Epithelial cell of proximal tubule (primary cell): ENCODE results near the gene TARBP1. TPM values are rescaled to one million over a fixed set of nuclear protein-coding genes. Genes with fewer than 3 reads are reported as not detected.

ENCODE experiments used
- DNase-seq: peaks from one replicate; pipeline ENCODE4 v3.0.0-alpha.2; 2011; ENCODE audit warnings: low read depth
- H3K4me3 ChIP-seq: 2 replicates; pipeline ENCODE4 v1.5.1; 2011; ENCODE audit warnings: low read depth, mild to moderate bottlenecking, low read length
- total RNA-seq: library from RNA; depleted of rRNA; stranded (reverse); fragments of >200 nt; gene quantifications from 2 replicates; pipeline ENCODE4 v1.2.3, GENCODE V29; 2015
- TF ChIP-seq, protein P1 (sequence below): conservative IDR thresholded peaks from 2 replicates; pipeline ENCODE4 v1.5.1; 2012; ENCODE audit warnings: low read depth, mild to moderate bottlenecking, low read length

TARBP1 gene
- total RNA-seq, 1 donor from 2014 or later, result 31.2 TPM

- H3K4me3 ChIP-seq, result no peak overlapping the region
- TF ChIP-seq, protein P1, sequence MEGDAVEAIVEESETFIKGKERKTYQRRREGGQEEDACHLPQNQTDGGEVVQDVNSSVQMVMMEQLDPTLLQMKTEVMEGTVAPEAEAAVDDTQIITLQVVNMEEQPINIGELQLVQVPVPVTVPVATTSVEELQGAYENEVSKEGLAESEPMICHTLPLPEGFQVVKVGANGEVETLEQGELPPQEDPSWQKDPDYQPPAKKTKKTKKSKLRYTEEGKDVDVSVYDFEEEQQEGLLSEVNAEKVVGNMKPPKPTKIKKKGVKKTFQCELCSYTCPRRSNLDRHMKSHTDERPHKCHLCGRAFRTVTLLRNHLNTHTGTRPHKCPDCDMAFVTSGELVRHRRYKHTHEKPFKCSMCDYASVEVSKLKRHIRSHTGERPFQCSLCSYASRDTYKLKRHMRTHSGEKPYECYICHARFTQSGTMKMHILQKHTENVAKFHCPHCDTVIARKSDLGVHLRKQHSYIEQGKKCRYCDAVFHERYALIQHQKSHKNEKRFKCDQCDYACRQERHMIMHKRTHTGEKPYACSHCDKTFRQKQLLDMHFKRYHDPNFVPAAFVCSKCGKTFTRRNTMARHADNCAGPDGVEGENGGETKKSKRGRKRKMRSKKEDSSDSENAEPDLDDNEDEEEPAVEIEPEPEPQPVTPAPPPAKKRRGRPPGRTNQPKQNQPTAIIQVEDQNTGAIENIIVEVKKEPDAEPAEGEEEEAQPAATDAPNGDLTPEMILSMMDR, result no peak
- no peak for DNase-seq
These were observed 9.6 kb downstream of the TARBP1 start for GRCh38 chr1:234469376-234469775.

GRCh38 chr1:234468580-234468979 lies 10.4 kb downstream of the TARBP1 start:
- TF ChIP-seq, protein P1, result no peak
- no peak for DNase-seq
- H3K4me3 ChIP-seq, result no peak overlapping the region

GRCh38 chr1:234467821-234468220 lies 11.2 kb downstream of the TARBP1 start:
- DNase-seq, result no peak
- no peak overlapping the region for H3K4me3 ChIP-seq
- TF ChIP-seq, protein P1, result no peak

GRCh38 chr1:234466945-234467344 lies 12.0 kb downstream of the TARBP1 start:
- TF ChIP-seq, protein P1, result no peak
- no peak overlapping the region for H3K4me3 ChIP-seq
- no peak for DNase-seq

GRCh38 chr1:234463749-234464148 lies 15.2 kb downstream of the TARBP1 start:
- no peak overlapping the region for H3K4me3 ChIP-seq
- no peak for DNase-seq
- TF ChIP-seq, protein P1, result no peak

- no peak for DNase-seq
- TF ChIP-seq, protein P1, result no peak
- no peak overlapping the region for H3K4me3 ChIP-seq
These were observed 18.3 kb downstream of the TARBP1 start for GRCh38 chr1:234460652-234461051.

DNA sequence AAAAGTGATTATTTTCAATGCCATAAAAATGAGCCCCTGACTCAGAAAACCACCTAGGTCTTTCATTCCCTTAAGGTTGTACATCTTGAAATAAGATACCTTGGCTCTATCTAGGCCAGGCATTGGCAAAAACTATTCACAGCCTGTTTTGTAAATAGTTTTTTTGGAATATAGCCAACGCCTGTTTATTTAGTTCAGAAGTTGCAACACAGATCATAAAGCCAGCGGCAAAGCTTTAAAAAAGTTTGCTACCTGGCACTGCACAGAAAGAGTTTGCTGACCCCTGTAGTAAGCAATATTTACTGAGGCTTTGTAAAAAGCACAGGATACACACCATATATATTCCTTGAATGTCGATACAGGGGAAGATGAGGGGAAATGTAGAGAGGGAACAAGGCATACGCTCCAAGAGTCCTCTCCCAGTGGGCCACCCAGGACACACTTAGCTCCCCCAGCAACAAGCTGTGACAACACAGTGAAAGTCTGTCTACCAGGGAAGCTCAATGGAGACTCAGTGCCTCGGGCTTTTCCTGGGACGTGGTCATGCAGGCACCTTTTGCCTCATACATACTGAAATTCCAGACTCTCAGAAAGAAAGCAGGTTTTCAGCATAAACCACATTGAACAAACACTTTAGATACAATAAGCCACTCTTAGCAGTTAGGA lies 20.5 kb downstream of the TARBP1 start:
- TF ChIP-seq, protein P1, result no peak
- DNase-seq, result no peak
- no peak overlapping the region for H3K4me3 ChIP-seq
